GM23338 (cell line): Measurements from ENCODE around the gene KAZN. TPM values are rescaled to one million over a fixed set of nuclear protein-coding genes. Genes with fewer than 3 reads are reported as not detected.

Experiments
- ATAC-seq: fragments of 200-7000 bp; cut with Tn5 transposase; 3 replicates; pipeline ENCODE4 v1.9.1; 2020
- DNase-seq: peaks from one replicate; pipeline ENCODE4 v3.0.0-alpha.2; 2015; ENCODE audit warnings: low spot score
- H2AFZ ChIP-seq: fragments of 200-600 bp; sonication (generic); 2 replicates; pipeline ENCODE4 v1.8.0; 2016; ENCODE audit warnings: antibody characterized with exemption, mild to moderate bottlenecking, moderate library complexity
- H3F3A ChIP-seq: fragments of 200-600 bp; sonication (generic); replicated peaks from 2 replicates; pipeline ENCODE4 v1.8.0; 2017; ENCODE audit warnings: antibody characterized with exemption, mixed run types, low read depth
- H3K27ac ChIP-seq: fragments of 200-600 bp; sonication (generic); 2 replicates; pipeline ENCODE4 v1.6.1; 2016; ENCODE audit warnings: low read depth
- H3K27me3 ChIP-seq: fragments of 200-600 bp; sonication (generic); 2 replicates; pipeline ENCODE4 v1.8.0; 2016; ENCODE audit warnings: mild to moderate bottlenecking, mixed run types, moderate library complexity; ENCODE audit not compliant: insufficient read depth
- H3K36me3 ChIP-seq: fragments of 200-600 bp; sonication (generic); 2 replicates; pipeline ENCODE4 v1.8.0; 2016; ENCODE audit warnings: mild to moderate bottlenecking; ENCODE audit not compliant: insufficient read depth
- H3K4me1 ChIP-seq: fragments of 200-600 bp; sonication (generic); 2 replicates; pipeline ENCODE4 v1.8.0; 2016; ENCODE audit warnings: mild to moderate bottlenecking, moderate library complexity; ENCODE audit not compliant: insufficient read depth
- H3K4me2 ChIP-seq: fragments of 200-600 bp; sonication (generic); 2 replicates; pipeline ENCODE4 v1.7.1; 2017; ENCODE audit warnings: mixed run types
- H3K4me3 ChIP-seq: fragments of 200-600 bp; sonication (generic); 2 replicates; pipeline ENCODE4 v1.6.1; 2016; ENCODE audit warnings: mixed run types
- H3K79me2 ChIP-seq: fragments of 200-600 bp; sonication (generic); replicated peaks from 2 replicates; pipeline ENCODE4 v1.8.0; 2017; ENCODE audit warnings: mild to moderate bottlenecking; ENCODE audit not compliant: insufficient read depth
- H3K9me2 ChIP-seq: fragments of 200-600 bp; sonication (generic); 2 replicates; pipeline ENCODE4 v1.8.0; 2017; ENCODE audit not compliant: insufficient read depth
- H4K20me1 ChIP-seq: fragments of 200-600 bp; sonication (generic); replicated peaks from 2 replicates; pipeline ENCODE4 v1.8.0; 2017; ENCODE audit warnings: mild to moderate bottlenecking; ENCODE audit not compliant: insufficient read depth
- H3K27ac Mint-ChIP-seq: 2 replicates; pipeline ENCODE4 v1.8.0; 2020; ENCODE audit warnings: inconsistent platforms, mild to moderate bottlenecking, moderate library complexity, mixed read lengths
- H3K27me3 Mint-ChIP-seq: 3 replicates; pipeline ENCODE4 v1.8.0; 2022; ENCODE audit warnings: low read depth, mild to moderate bottlenecking, moderate library complexity, mixed read lengths, inconsistent platforms; ENCODE audit not compliant: insufficient read depth, poor library complexity
- H3K36me3 Mint-ChIP-seq: 3 replicates; pipeline ENCODE4 v1.8.0; 2021; ENCODE audit warnings: low read depth, mild to moderate bottlenecking, inconsistent platforms, moderate library complexity, mixed read lengths
- H3K4me1 Mint-ChIP-seq: 3 replicates; pipeline ENCODE4 v1.8.0; 2020; ENCODE audit warnings: mild to moderate bottlenecking, inconsistent platforms, mixed read lengths
- H3K4me3 Mint-ChIP-seq: 3 replicates; pipeline ENCODE4 v1.8.0; 2021; ENCODE audit warnings: moderate library complexity, mild to moderate bottlenecking, inconsistent platforms, mixed read lengths
- H3K9me3 Mint-ChIP-seq: 3 replicates; pipeline ENCODE4 v1.8.0; 2020; ENCODE audit warnings: moderate library complexity, mild to moderate bottlenecking, inconsistent platforms, mixed read lengths
- CTCF ChIP-seq, 2 experiments: fragments of 200-600 bp in 1 of 2; sonication (generic) in 1 of 2; conservative IDR thresholded peaks; 2 replicates each; pipeline versions ENCODE4 v1.5.1 to v1.6.1; 2016 to 2017; ENCODE audit warnings: antibody characterized with exemption in 2 of 2, low read depth in 2 of 2, mild to moderate bottlenecking in 2 of 2, moderate library complexity in 1 of 2
- EZH2 ChIP-seq: fragments of 200-600 bp; sonication (generic); IDR thresholded peaks from one replicate; pipeline ENCODE4 v1.8.0; 2017; ENCODE audit warnings: antibody characterized with exemption, mild to moderate bottlenecking, low read depth; ENCODE audit not compliant: unreplicated experiment
- JUNB ChIP-seq: IDR thresholded peaks from one replicate; pipeline ENCODE4 v1.6.1; 2016; ENCODE audit warnings: antibody characterized with exemption; ENCODE audit not compliant: unreplicated experiment
- NANOG ChIP-seq: IDR thresholded peaks from 2 replicates; pipeline ENCODE4 v1.6.1; 2016; ENCODE audit warnings: antibody characterized with exemption, borderline replicate concordance
- POLR2AphosphoS5 ChIP-seq: IDR thresholded peaks from 2 replicates; pipeline ENCODE4 v1.6.1; 2016; ENCODE audit warnings: antibody characterized with exemption, low read depth
- REST ChIP-seq: IDR thresholded peaks from one replicate; pipeline ENCODE4 v1.6.1; 2018; ENCODE audit warnings: antibody characterized with exemption; ENCODE audit not compliant: unreplicated experiment
- ZNF114 ChIP-seq: fragments of 250-450 bp; sonication (Bioruptor Pico); IDR thresholded peaks from 2 replicates; pipeline ENCODE4 v1.5.0; 2020; ENCODE audit warnings: mild to moderate bottlenecking, moderate library complexity
- polyA plus RNA-seq: library from polyadenylated mRNA; unstranded; fragments of >200 nt; fragmentation: Nextera tagmentation; extraction: Ambion mirVana; gene quantifications from 2 replicates; pipeline ENCODE4 v1.2.1, GENCODE V29; 2016
- total RNA-seq: library from RNA; depleted of rRNA; stranded (reverse); fragments of >200 nt; shearing (Covaris generic); gene quantifications from 2 replicates; pipeline ENCODE4 v1.2.3, GENCODE V29; 2014

The KAZN gene
- total and polyA plus RNA-seq, 2 experiments from 2014 or later = 9.9 to 15.0 TPM

- no peaks in the 10 kb centered on the region; the same call in 2 of the 3 replicates for H3K36me3 Mint-ChIP-seq
- Histone ChIP-seq H3K27me3 (no peaks in the 10 kb centered on the region), H3K79me2 (no peaks in the 10 kb centered on the region), H3K4me2 (no peak overlapping the region), H2AFZ (no peak overlapping the region), H3F3A (no peaks in the 10 kb centered on the region), H3K9me2 (0 out of 2 replicates have a peak, but pooled peaks cover 3% of the 10 kb centered on the region), H3K36me3 (no peaks in the 10 kb centered on the region), H3K4me1 (no peaks in the 10 kb centered on the region), H3K27ac (no peak overlapping the region), H3K4me3 (no peak overlapping the region), H4K20me1 (no peaks in the 10 kb centered on the region)
- peaks cover 6% of the 10 kb centered on the region for H3K27me3 Mint-ChIP-seq
- no peak overlapping the region for H3K27ac Mint-ChIP-seq
- H3K4me3 Mint-ChIP-seq = no peak overlapping the region
- H3K4me1 Mint-ChIP-seq = no peaks in the 10 kb centered on the region
- no peak for DNase-seq
- H3K9me3 Mint-ChIP-seq = peaks cover 3% of the 10 kb centered on the region; the same call in 2 of the 3 replicates
- TF ChIP-seq ZNF114 (CRISPR knock-in tag) = no peak
- TF ChIP-seq POLR2AphosphoS5 = no peak
- TF ChIP-seq CTCF (conservative IDR thresholded peaks at IDR 0.05; ENCODE audit: low read depth in 2 of 2) = no peak
- TF ChIP-seq EZH2 = no peak
- no peak for TF ChIP-seq NANOG
- ATAC-seq = no peak
These were observed 525.4 kb downstream of the KAZN start for GRCh38 chr1:15123925-15124324.

- H3K4me2 ChIP-seq = no peak overlapping the region
- H3K9me2 ChIP-seq = 0 out of 2 replicates have a peak, but pooled peaks cover 3% of the 10 kb centered on the region
- peak; percentile 51 for DNase-seq
- H3K4me3 ChIP-seq = no peak overlapping the region
- ATAC-seq = peak; percentile 11; the same call in 1 of the 3 replicates
- H3K4me1 ChIP-seq = no peaks in the 10 kb centered on the region
- H3K36me3 Mint-ChIP-seq = peaks cover 3% of the 10 kb centered on the region; the same call in 1 of the 3 replicates
- no peaks in the 10 kb centered on the region for H3K79me2 ChIP-seq
- no peak overlapping the region for H3K27ac ChIP-seq
- H3K27me3 ChIP-seq = no peaks in the 10 kb centered on the region
- TF ChIP-seq JUNB (no peak), REST (no peak), CTCF (conservative IDR thresholded peaks at IDR 0.05; ENCODE audit: low read depth in 2 of 2) (no peak), NANOG (no peak), POLR2AphosphoS5 (no peak)
- H3K4me1 Mint-ChIP-seq = no peaks in the 10 kb centered on the region
- no peaks in the 10 kb centered on the region for H3K36me3 ChIP-seq
- H3K27ac Mint-ChIP-seq = no peak overlapping the region
- H3F3A ChIP-seq = no peaks in the 10 kb centered on the region
- H3K4me3 Mint-ChIP-seq = no peak overlapping the region
- no peak overlapping the region for H2AFZ ChIP-seq
- H4K20me1 ChIP-seq = no peaks in the 10 kb centered on the region
- peaks cover 8% of the 10 kb centered on the region for H3K9me3 Mint-ChIP-seq
- H3K27me3 Mint-ChIP-seq = peaks cover 9% of the 10 kb centered on the region
These were observed 526.0 kb downstream of the KAZN start for GRCh38 chr1:15124362-15125100.
